Measurements from ENCODE around the gene NUP85. TPM values are rescaled to one million over a fixed set of nuclear protein-coding genes. Genes with fewer than 3 reads are reported as not detected.
A peak's percentile ranks its signal among the peaks of the same experiment; 100 is the strongest.
"Not testable (repeated sequence)": the region's sequence is repeated elsewhere in the genome, so short reads cannot be mapped to it uniquely, and the experiment has no call there.

NUP85 gene, protein sequence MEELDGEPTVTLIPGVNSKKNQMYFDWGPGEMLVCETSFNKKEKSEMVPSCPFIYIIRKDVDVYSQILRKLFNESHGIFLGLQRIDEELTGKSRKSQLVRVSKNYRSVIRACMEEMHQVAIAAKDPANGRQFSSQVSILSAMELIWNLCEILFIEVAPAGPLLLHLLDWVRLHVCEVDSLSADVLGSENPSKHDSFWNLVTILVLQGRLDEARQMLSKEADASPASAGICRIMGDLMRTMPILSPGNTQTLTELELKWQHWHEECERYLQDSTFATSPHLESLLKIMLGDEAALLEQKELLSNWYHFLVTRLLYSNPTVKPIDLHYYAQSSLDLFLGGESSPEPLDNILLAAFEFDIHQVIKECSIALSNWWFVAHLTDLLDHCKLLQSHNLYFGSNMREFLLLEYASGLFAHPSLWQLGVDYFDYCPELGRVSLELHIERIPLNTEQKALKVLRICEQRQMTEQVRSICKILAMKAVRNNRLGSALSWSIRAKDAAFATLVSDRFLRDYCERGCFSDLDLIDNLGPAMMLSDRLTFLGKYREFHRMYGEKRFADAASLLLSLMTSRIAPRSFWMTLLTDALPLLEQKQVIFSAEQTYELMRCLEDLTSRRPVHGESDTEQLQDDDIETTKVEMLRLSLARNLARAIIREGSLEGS
- total RNA-seq, result 100 to 1,000 TPM; 108 to 146 TPM

DNA sequence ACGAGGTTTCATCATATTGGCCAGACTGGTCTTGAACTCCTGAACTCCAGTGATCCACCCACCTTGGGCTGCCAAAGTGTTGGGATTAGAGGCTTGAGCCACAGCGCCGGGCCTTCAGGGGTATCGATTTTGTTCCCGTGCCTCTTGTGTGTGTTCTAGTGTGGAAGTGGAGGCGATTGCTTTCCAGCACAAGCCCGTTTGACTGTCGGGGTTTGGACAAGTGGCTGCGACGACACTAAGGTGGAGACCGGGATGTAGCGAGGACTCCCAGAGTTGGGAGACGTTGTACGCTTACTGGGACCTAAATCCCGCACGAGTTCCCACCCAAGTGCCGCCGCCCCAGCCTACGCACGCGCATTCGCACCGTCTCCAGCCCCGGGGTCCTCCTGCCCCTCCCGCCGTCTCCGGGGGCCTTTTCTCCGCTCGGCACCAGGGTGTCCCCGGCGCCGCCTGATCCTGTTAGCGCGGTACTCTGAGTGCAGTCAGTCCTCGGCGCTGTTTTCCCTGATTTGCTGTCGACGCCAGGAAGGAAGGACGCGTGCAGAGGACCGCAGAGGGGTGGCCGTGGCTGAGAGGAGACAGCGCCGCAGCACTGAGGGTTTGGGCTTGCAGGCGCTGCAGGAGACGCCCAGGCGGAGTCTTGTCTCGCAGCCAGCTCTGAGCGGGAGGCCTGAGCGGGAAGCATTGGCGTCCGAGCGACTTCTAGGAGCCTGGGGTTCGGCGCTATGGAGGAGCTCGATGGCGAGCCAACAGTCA is at the start of gene NUP85:
Gene NUP85 (plus strand): TSS at position 643 of the 756 bp plus-strand sequence. CDS start 83 bp downstream, at position 726.
- DNase-seq (ENCODE audit: low spot score in 2 of 2), result peak; percentile 90 to 93
- H3K27ac Mint-ChIP-seq, result peak within 1 kb of the TSS; percentile 96 to 100

DNA sequence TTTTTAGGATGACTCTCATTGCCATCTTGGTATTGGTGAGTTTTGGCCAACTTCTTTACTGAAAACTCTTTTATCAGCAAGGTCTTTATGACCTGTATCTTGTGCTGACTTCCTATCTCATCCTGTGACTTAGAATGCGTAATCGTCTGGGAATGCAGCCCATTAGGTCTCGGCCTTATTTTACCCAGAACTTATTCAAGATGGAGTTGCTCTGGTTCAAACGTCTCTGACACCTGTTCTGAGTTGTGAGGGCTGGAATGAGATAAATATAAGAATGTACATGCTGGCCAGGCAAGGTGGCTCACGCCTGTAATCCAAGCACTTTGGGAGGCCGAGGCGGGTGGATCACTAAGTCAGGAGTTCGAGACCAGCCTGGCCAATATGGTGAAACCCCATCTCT is 47.0 kb upstream of the NUP85 start:
- ATAC-seq; DNase-seq (ENCODE audit: low spot score in 2 of 2); H3K36me3 Mint-ChIP-seq; H3K27ac Mint-ChIP-seq; H3K9me3 Mint-ChIP-seq: not testable (repeated sequence)

More for the DNA sequence above, at the start of gene NUP85:
- peaks cover 8 to 13% of the 10 kb centered on the region in 2 donors for H3K36me3 Mint-ChIP-seq
- no peaks in the 10 kb centered on the region for H3K9me3 Mint-ChIP-seq
- peak; percentile 83 to 89 for ATAC-seq

DNA sequence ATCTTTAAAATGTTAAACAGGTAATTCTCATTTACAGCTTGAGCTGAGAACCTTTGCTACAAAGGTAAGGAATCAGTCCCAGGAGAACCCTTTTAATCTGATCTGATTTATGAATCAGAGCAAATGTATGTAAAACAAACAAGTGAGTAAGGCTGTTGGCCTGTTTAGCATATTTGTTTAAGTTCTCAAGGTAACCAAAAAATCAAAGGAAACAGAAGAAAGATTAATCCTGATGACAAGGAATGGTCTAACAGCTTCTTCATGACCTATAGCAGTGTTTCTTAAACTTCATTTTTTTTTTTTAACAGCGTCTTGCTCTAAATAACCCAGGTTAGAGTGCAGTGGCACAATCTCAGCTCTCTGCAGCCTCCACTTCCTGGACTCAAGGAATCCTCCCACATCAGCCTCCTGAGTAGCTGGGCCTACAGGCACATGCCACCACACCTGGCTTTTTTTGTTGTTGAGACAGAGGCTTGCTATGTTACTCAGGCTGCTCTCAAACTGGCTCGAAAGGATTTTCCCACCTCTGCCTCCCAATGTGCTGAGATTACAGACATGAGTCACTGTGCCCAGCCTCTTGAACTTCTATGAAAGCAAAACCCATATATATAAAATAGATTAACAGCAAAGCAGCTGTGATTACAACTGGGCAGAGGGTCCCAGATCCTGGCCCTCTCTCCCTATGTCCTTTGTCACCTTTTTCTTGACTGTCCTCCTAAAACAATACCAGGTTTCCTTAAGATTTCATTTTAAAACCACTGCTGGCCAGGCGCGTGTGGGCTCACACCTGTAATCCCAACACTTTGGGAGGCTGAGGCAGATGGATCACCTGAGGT is 46.1 kb upstream of the NUP85 start:
- H3K27ac Mint-ChIP-seq, result peak overlapping the region in 1 of 2 donors; percentile 36
- ATAC-seq (peak in 1 of 2 donors; percentile 21), DNase-seq (ENCODE audit: low spot score in 2 of 2) (peak in 1 of 2 donors; percentile 4)
- no peaks in the 10 kb centered on the region for H3K9me3 Mint-ChIP-seq
- H3K36me3 Mint-ChIP-seq, result no peaks in the 10 kb centered on the region

DNA sequence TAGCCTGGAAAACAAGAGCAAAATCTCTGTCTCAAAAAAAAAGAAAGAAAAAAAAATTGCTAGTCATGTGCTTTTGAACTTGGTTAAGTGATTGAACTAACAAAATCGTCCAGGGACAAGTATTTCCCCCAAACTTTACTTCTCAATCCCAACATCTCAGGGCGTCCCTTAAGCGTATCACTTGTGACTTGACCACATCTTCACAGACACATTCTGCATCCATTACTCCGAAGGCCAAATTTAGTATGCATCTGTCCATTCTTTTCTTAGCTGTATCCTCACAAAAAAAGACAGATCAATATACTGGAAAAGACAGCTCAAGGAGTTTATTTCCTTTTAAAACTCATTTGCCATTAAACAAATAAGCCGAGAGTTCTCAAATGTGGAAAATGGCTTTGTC is 45.3 kb upstream of the NUP85 start:
- no peak for ATAC-seq
- Mint-ChIP-seq H3K36me3 (no peaks in the 10 kb centered on the region), H3K27ac (no peak overlapping the region), H3K9me3 (no peaks in the 10 kb centered on the region)
- DNase-seq (ENCODE audit: low spot score in 2 of 2), result no peak

DNA sequence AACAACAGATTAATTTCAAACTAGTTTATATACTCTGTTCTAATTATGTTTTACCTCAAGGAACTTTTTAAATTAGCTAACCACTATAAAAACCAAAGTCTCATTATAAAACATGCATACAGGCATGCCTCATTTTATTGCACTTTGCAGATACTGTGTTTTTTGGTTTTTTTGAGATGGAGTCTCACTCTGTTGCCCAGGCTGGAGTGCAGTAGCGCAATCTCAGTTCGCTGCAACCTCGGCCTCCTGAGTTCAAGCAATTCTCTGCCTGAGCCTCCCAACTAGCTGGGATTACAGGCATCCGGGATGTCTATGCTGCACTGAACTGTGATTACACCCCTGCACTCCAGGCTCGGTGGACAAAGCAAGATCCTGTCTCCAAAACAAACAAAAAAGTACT is 42.4 kb upstream of the NUP85 start:
- no peak for DNase-seq (ENCODE audit: low spot score in 2 of 2)
- H3K9me3 Mint-ChIP-seq, result no peaks in the 10 kb centered on the region
- ATAC-seq, result no peak
- H3K27ac Mint-ChIP-seq, result no peak overlapping the region
- H3K36me3 Mint-ChIP-seq, result no peaks in the 10 kb centered on the region

DNA sequence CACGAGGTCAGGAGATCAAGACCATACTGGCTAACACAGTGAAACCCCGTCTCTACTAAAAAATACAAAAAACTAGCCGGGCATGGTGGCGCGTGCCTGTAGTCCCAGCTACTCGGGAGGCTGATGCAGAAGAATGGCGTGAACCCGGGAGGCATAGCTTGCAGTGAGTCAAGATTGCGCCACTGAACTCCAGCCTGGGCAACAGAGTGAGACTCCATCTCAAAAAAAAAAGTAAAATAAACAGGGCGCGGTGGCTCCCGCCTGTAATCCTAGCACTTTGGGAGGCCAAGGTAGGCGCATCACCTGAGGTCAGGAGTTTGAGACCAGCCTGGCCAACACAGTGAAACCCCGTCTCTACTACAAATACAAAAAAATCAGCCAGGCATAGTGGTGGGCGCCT is 40.9 kb upstream of the NUP85 start:
- ATAC-seq; DNase-seq (ENCODE audit: low spot score in 2 of 2); H3K36me3 Mint-ChIP-seq: not testable (repeated sequence)

DNA sequence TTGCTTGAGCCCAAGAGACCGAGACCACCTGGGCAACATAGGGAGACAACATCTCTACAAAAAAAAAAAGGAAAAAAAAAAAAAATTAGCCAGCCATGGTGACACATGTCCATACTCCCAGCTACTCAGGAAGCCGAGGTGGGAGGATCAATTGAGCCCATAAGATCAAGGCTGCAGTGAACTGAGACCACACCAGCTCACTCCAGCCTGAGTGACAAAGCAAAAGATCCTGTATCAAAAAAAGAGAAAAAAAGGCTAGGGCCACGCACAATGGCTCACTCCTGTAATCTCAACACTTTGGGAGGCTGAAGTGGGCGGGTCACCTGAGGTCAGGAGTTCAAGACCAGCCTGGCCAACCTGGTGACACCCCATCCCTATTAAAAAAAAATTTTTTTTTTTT is 36.5 kb upstream of the NUP85 start:
- no peaks in the 10 kb centered on the region for H3K9me3 Mint-ChIP-seq
- peaks cover 6 to 14% of the 10 kb centered on the region in 2 donors for H3K36me3 Mint-ChIP-seq

More for the DNA sequence above, 40.9 kb upstream of the NUP85 start:
- H3K9me3 Mint-ChIP-seq, H3K27ac Mint-ChIP-seq: not testable (repeated sequence)

DNA sequence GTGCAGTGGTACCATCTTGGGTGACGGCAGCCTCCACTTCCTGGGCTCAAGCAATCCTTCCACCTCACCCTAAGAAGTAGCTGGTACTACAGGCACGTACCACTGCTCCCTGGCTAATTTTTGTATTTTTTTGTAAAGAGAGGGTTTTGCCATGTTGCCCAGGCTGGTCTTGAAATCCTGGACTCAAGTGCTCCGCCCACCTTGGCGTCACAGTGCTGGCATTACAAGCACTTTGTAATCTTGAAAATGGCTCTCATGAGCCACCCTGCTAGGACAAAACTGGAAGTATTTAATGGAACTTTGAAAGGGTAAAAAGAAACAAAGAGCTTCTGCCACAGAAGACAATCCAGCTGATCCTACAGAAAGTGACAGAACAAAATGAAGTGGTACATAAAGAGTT is 32.0 kb upstream of the NUP85 start:
- ATAC-seq (no peak), DNase-seq (ENCODE audit: low spot score in 2 of 2) (no peak)
- peaks cover 6 to 15% of the 10 kb centered on the region in 2 donors for H3K36me3 Mint-ChIP-seq
- no peaks in the 10 kb centered on the region for H3K9me3 Mint-ChIP-seq
- peak overlapping the region in 1 of 2 donors; percentile 1 for H3K27ac Mint-ChIP-seq

More for the DNA sequence above, 36.5 kb upstream of the NUP85 start:
- DNase-seq (ENCODE audit: low spot score in 2 of 2) (no peak), ATAC-seq (no peak)
- peak overlapping the region in 1 of 2 donors; percentile 32 for H3K27ac Mint-ChIP-seq

DNA sequence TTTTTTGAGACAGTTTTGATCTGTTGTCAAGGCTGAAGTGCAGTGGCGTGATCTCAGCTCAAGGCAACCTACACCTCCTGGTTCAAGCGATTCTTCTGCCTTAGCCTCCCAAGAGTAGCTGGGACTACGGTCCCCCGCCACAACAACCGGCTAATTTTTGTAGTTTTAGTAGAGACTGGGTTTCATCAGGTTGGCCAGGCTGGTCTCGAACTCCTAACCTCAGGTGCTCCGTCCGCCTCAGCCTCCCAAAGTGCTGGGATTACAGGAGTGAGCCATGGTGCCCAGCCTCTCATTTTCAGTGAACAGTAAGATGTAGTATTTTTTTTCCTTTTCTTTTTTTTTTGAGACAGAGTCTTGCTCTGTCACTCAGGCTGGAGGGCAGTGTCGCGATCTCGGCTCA is 30.5 kb upstream of the NUP85 start:
- H3K9me3 Mint-ChIP-seq, result no peaks in the 10 kb centered on the region

DNA sequence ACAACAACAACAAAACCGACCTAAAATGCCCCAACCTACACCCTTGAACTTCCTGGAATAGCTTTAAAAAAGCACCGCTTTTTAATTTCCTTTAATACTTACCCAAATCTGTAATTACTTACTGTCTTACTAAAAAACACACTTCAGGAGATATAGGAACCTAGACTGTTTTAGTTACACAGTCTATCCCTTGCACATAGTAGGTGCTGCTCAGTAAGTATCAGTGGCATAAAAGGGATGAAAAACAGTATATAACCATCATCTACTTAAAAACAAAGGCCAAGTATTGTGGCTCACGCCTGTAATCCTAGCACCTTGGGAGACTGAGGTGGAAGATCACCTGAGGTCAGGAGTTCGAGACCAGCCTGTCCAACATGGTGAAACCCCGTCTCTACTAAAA is 28.9 kb upstream of the NUP85 start:
- H3K27ac Mint-ChIP-seq, result peak overlapping the region in 1 of 2 donors; percentile 65
- DNase-seq (ENCODE audit: low spot score in 2 of 2) (no peak), ATAC-seq (no peak)
- H3K9me3 Mint-ChIP-seq, result no peaks in the 10 kb centered on the region
- peaks cover 13 to 30% of the 10 kb centered on the region in 2 donors for H3K36me3 Mint-ChIP-seq

More for the DNA sequence above, 30.5 kb upstream of the NUP85 start:
- DNase-seq (ENCODE audit: low spot score in 2 of 2), result no peak
- H3K27ac Mint-ChIP-seq, result no peak overlapping the region
- peaks cover 6 to 18% of the 10 kb centered on the region in 2 donors for H3K36me3 Mint-ChIP-seq
- no peak for ATAC-seq

DNA sequence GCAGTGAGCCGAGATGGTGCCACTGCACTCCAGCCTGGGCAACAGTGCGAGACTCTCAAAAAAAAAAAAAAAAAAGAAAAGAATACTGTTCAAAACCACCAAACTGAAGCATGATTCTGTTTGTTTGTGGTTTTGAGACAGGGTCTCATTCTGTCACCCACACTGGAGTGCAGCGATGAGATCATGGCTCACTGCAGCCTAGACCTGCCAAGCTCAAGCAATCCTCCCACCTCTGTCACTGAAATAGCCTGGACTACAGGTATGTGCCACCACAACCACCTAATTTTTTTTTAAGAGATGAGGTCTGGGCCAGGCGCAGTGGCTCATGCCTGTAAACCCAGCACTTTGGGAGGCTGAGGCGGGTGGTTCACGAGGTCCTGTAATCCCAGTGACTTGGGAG is 27.0 kb upstream of the NUP85 start:
- peak overlapping the region in 1 of 2 donors; percentile 60 for H3K27ac Mint-ChIP-seq
- H3K36me3 Mint-ChIP-seq, result peaks cover 16 to 25% of the 10 kb centered on the region in 2 donors
- no peak for ATAC-seq
- DNase-seq (ENCODE audit: low spot score in 2 of 2), result no peak
- H3K9me3 Mint-ChIP-seq, result no peaks in the 10 kb centered on the region

DNA sequence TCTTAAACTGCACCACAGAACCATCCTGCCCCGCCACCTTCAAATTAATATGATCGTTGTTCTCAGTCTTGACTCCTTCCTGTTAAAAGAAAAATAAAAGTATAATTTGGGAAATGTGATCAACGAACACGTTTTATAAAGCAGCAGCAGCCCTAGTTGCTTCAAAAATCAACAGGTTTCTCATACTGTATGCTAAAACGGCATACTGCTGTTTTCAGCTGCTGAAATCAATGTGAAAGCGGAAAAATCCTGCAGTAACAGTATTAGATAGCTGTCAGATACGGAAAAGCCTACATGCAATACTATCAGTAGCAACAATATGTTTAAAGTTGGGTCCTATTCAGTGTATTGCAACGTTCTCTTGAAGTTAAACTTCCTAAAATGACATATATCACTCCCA is 24.4 kb upstream of the NUP85 start:
- Mint-ChIP-seq H3K27ac (peak overlapping the region; percentile 94 to 95), H3K9me3 (no peaks in the 10 kb centered on the region), H3K36me3 (peaks cover 11 to 18% of the 10 kb centered on the region in 2 donors)
- no peak for ATAC-seq
- no peak for DNase-seq (ENCODE audit: low spot score in 2 of 2)

DNA sequence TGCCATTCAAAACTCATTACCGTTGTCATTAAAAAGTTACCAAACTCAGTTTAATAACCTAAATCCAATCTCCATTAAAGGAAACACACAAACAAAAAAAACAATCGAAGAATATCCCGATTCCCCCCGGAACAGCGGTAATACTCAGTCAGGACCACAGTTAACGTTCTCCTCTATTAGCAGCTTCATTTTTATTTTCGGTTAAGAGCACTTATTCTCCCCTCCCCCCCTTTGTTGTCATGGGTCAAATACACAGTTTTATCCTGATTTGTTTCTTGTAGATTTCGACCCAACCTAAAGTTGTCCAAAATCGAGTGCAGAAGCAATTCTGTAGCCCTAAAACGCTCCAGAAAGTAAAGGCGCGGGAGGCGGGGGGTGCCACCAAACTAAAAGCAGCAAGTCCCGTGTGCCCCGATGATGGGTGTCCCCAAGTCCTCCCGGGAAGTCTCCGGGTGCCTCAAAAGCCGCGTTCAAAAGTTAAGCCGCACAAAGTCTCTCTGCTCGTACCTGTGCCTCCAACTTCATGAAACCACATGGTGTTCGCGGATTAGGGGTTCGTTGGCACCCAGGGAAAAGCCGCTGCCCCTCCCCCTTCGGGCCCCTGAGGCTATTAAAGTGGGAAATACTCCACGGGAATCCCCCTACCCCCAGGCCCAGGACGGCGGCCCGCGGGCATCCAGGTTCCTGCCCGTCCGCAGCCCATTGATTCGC is 23.7 kb upstream of the NUP85 start:
- H3K9me3 Mint-ChIP-seq, result no peaks in the 10 kb centered on the region
- ATAC-seq, result peak in 1 of 2 donors; percentile 3
- peak; percentile 44 to 63 for DNase-seq (ENCODE audit: low spot score in 2 of 2)
- peak overlapping the region; percentile 94 to 95 for H3K27ac Mint-ChIP-seq
- H3K36me3 Mint-ChIP-seq, result peaks cover 11 to 18% of the 10 kb centered on the region in 2 donors

DNA sequence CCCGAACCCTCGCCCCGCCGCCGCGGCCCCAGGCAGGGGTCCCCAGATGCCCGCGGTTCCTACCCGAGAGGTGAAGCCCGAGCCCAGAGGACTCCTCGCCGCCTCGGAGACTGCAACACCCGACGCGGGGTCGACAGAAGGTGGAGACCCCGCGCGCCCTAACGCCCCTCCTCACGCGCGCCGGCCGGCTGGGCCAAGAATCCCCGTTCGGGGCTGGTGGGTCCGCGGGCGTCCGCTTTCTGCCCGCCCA is 23.2 kb upstream of the NUP85 start:
- Mint-ChIP-seq H3K36me3 (peaks cover 11 to 18% of the 10 kb centered on the region in 2 donors), H3K9me3 (no peaks in the 10 kb centered on the region), H3K27ac (peak overlapping the region; percentile 94 to 95)
- ATAC-seq (no peak), DNase-seq (ENCODE audit: low spot score in 2 of 2) (no peak)

DNA sequence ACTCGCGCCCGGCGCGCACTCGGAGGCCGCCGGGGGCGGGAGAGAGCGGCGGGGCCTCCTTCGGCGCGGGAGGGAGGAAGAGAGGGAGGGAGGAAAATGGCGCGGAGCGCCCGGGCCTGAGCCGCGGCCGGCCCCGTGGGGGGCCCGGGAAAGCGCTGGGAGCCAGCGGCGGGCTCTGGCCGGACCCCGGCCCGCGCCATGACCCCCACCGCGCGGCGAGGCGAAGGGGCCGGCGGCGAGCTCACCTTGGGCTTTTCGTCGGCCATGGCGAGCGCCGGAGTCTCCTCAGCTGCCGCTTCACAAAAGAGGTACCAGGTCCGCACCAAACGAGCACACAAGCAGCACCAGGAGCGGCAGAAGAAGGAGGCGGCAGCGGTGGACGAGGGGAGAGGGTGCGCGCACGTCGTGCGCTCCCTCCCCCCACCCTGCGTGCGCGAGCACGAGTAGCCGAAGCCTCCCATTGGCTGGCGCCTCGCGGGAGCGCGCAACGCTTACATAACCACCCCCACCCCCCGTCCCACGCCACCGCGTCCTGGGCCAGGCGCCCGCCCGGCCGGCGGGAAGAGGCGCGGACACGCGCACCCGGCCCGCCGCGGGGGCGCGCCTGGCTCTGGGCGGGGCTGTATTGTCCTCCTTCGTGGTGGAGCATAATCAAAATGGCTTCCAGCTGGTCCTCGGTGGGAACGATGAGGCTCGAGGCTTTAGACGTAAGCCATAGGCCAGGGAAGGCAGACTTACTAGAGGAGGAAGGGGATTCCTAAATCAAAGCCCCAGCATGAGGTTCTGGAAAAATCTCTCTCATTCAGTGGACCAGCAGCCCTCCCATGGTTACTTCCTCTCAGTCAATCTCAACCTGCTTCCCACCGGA is 22.7 kb upstream of the NUP85 start, which contains the start of gene SUMO2:
Gene SUMO2 (minus strand): TSS at position 391 of the 868 bp plus-strand sequence. CDS start 125 bp downstream, at position 266.
- peak within 1 kb of the TSS; percentile 94 to 95 for H3K27ac Mint-ChIP-seq
- no peaks in the 10 kb centered on the region for H3K9me3 Mint-ChIP-seq
- H3K36me3 Mint-ChIP-seq, result peaks cover 11 to 18% of the 10 kb centered on the region in 2 donors
- DNase-seq (ENCODE audit: low spot score in 2 of 2), result peak; percentile 96 to 97
- peak; percentile 84 to 89 for ATAC-seq
